Peyer's patch (tissue), 4 donors: ENCODE results near the gene MCUB.

Experiments used
- CTCF ChIP-seq, 6 experiments: fragments of 450-650 bp in 4 of 6; fragments of 200-600 bp in 2 of 6; sonication (generic) in 1 of 6; IDR thresholded peaks; one replicate each; pipeline ENCODE4 v1.5.1; 2017 to 2019; ENCODE audit warnings: antibody characterized with exemption in 6 of 6, mild to moderate bottlenecking in 3 of 6, moderate library complexity in 1 of 6
- POLR2A ChIP-seq, 2 donors: fragments of 450-650 bp; IDR thresholded peaks; one replicate each; pipeline ENCODE4 v1.5.1; 2017; ENCODE audit warnings: antibody characterized with exemption in 2 of 2, mild to moderate bottlenecking in 2 of 2, moderate library complexity in 2 of 2

GRCh38 chr4:109532182-109532581 is 27.9 kb upstream of the MCUB start:
- TF ChIP-seq CTCF (IDR thresholded peaks at IDR 0.05) (no peak), POLR2A (IDR thresholded peaks at IDR 0.05) (no peak)
